CD4-positive, CD25-positive, alpha-beta regulatory T cell (primary cell): Measurements from ENCODE around the gene RAB5A. TPM values are rescaled to one million over a fixed set of nuclear protein-coding genes. Genes with fewer than 3 reads are reported as not detected.
"Not testable (repeated sequence)": the region's sequence is repeated elsewhere in the genome, so short reads cannot be mapped to it uniquely, and the experiment has no call there.

Source experiments
- ATAC-seq, 2 donors: fragments of 150-1000 bp; cut with Tn5 transposase; one replicate each; pipeline ENCODE4 v1.10.0; 2021; ENCODE audit warnings: low read depth in 2 of 2, moderate number of reproducible peaks in 2 of 2, moderate library complexity in 1 of 2
- DNase-seq, 3 donors: peaks; one replicate each; pipeline versions ENCODE4 v3.0.0 to v3.0.0-alpha.2; 2012 to 2022; ENCODE audit warnings: mixed read lengths in 1 of 3
- H3K27ac ChIP-seq: one replicate; pipeline ENCODE4 v1.7.0; 2013; ENCODE audit warnings: mild to moderate bottlenecking, low read length; ENCODE audit not compliant: insufficient read depth, poor library complexity, severe bottlenecking
- H3K27me3 ChIP-seq: one replicate; pipeline ENCODE4 v1.7.0; 2013; ENCODE audit warnings: low read length; ENCODE audit not compliant: control insufficient read depth, insufficient read depth
- H3K36me3 ChIP-seq: one replicate; pipeline ENCODE4 v1.7.0; 2013; ENCODE audit warnings: mild to moderate bottlenecking, low read length, moderate library complexity; ENCODE audit not compliant: control insufficient read depth, insufficient read depth
- H3K4me1 ChIP-seq: 2 replicates; pipeline ENCODE4 v1.7.0; 2013; ENCODE audit warnings: mild to moderate bottlenecking, low read length; ENCODE audit not compliant: insufficient read depth, control insufficient read depth, poor library complexity, severe bottlenecking
- H3K4me3 ChIP-seq: one replicate; pipeline ENCODE4 v1.7.0; 2013; ENCODE audit warnings: low read depth, mild to moderate bottlenecking, low read length, moderate library complexity
- H3K9me3 ChIP-seq, 2 experiments: 1 replicate in 1 of 2; 2 replicates in 1 of 2; pipeline ENCODE4 v1.7.0; 2013; ENCODE audit warnings: low read length in 2 of 2, mild to moderate bottlenecking in 1 of 2, moderate library complexity in 1 of 2; ENCODE audit not compliant: control insufficient read depth in 2 of 2
- H3K27ac Mint-ChIP-seq, 3 donors: one replicate each; pipeline ENCODE4 v1.8.0; 2020 to 2022; ENCODE audit warnings: mild to moderate bottlenecking in 3 of 3, mixed read lengths in 3 of 3, moderate library complexity in 2 of 3
- H3K27me3 Mint-ChIP-seq: one replicate; pipeline ENCODE4 v1.8.0; 2022; ENCODE audit warnings: mild to moderate bottlenecking, mixed read lengths
- H3K36me3 Mint-ChIP-seq: one replicate; pipeline ENCODE4 v1.8.0; 2020; ENCODE audit warnings: mixed read lengths
- H3K4me1 Mint-ChIP-seq, 4 donors: one replicate each; pipeline ENCODE4 v1.8.0; 2020 to 2022; ENCODE audit warnings: mixed read lengths in 4 of 4, mild to moderate bottlenecking in 1 of 4
- H3K4me3 Mint-ChIP-seq, 4 donors: one replicate each; pipeline ENCODE4 v1.8.0; 2020 to 2022; ENCODE audit warnings: mild to moderate bottlenecking in 4 of 4, mixed read lengths in 4 of 4, moderate library complexity in 3 of 4
- H3K9me3 Mint-ChIP-seq, 7 donors: one replicate each; pipeline ENCODE4 v1.8.0; 2020 to 2022; ENCODE audit warnings: mixed read lengths in 7 of 7, mild to moderate bottlenecking in 3 of 7, moderate library complexity in 2 of 7
- polyA plus RNA-seq, 4 donors: library from polyadenylated mRNA; unstranded; fragments of 300-500 nt; fragmentation: Illumina TruSeq; gene quantifications; one replicate each; pipeline ENCODE4 v1.2.3, GENCODE V29; 2021
- total RNA-seq: library from RNA; stranded (reverse); gene quantifications from one replicate; pipeline ENCODE4 v1.2.3, GENCODE V29; 2022

Gene RAB5A
- total and polyA plus RNA-seq, 5 donors from 2014 or later = 33.8 to 134 (median 40.3) TPM

DNA sequence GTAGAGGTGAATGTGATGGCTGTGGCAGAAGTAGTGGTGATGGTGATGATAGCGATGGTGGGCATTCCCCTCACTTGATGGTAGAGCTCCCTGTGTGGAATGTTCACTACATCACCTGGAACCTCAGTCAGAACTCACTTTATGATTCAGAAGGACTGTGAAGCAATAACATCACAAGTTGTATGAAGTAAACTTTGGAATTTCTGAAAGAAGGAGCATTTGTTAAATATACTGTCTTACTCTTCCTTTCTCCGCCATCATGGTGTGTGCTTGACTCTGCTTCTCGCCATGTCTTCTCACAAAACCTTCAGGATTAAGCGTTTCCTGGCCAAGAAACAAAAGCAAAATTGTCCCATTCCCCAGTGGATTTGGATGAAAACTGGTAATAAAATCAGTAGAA is 65.3 kb downstream of the RAB5A start, which contains the start of gene PP2D1:
PP2D1 (minus strand) TSS at position 101 of the 400 bp plus-strand sequence. CDS start 192 bp downstream, outside the sequence.
- Histone ChIP-seq H3K36me3 (no peaks in the 10 kb centered on the region), H3K4me1 (no peaks in the 10 kb centered on the region), H3K9me3 (no peaks in the 10 kb centered on the region), H3K4me3 (no peak within 1 kb of the TSS), H3K27ac (no peak within 1 kb of the TSS), H3K27me3 (no peaks in the 10 kb centered on the region)
- Mint-ChIP-seq H3K9me3 (peaks cover 0 to 3% (median 0%) of the 10 kb centered on the region in 7 donors), H3K36me3 (no peaks in the 10 kb centered on the region), H3K27me3 (no peaks in the 10 kb centered on the region), H3K4me1 (no peaks in the 10 kb centered on the region), H3K4me3 (no peak within 1 kb of the TSS), H3K27ac (no peak within 1 kb of the TSS)
- ATAC-seq = no peak
- DNase-seq = no peak

DNA sequence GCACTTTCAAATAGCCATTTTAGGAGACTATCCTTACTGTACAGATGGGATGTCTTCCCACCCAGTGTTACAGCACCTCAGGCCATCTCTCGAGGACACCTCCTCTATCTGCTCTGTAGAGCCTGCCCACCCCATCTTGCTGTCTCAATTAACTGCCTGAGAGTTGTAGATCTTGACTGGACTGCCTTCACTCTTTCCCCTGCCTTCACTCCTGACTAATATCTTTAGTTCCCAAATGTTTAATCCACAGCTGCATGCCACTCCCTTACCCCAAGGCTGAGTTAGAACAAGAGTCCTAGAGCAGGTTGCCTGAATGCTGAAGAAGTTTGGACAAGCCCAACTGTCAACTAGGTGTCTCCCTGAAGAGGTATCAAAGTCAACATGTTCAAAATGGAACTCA is 66.5 kb downstream of the RAB5A start:
- H3K36me3 Mint-ChIP-seq = no peaks in the 10 kb centered on the region

DNA sequence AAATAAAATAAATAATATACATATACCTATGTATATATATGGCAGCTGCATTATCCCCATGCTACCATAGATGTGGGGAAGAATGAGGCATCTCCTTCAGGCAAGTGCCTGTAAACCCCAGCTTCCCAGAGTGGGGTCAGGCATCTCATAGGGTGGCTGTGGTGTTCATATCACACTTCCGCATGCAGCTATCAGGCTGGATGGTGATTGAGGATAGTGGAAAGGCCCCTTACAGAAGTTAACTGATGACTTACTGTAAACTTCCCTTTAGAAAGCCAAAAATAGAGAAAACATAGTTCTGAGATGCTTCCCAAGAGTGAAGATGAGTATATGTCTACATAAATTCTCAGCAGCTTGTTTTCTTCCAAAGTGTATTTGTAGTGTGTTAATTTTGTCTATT is 68.6 kb downstream of the RAB5A start:
- Histone ChIP-seq H3K27ac (no peak overlapping the region), H3K4me1 (no peaks in the 10 kb centered on the region), H3K9me3 (no peaks in the 10 kb centered on the region), H3K4me3 (no peak overlapping the region), H3K27me3 (no peaks in the 10 kb centered on the region), H3K36me3 (no peaks in the 10 kb centered on the region)
- no peaks in the 10 kb centered on the region for H3K4me1 Mint-ChIP-seq
- H3K4me3 Mint-ChIP-seq = no peak overlapping the region
- H3K27ac Mint-ChIP-seq = no peak overlapping the region
- no peaks in the 10 kb centered on the region for H3K27me3 Mint-ChIP-seq
- peaks cover 0 to 3% (median 0%) of the 10 kb centered on the region in 7 donors for H3K9me3 Mint-ChIP-seq
- no peak for ATAC-seq
- H3K36me3 Mint-ChIP-seq = no peaks in the 10 kb centered on the region
- no peak for DNase-seq

More for the DNA sequence above, 66.5 kb downstream of the RAB5A start:
- H3K9me3 Mint-ChIP-seq = peaks cover 0 to 3% (median 0%) of the 10 kb centered on the region in 7 donors
- no peak for ATAC-seq
- no peak overlapping the region for H3K4me3 Mint-ChIP-seq
- H3K27ac Mint-ChIP-seq = no peak overlapping the region
- no peaks in the 10 kb centered on the region for H3K27me3 ChIP-seq
- no peaks in the 10 kb centered on the region for H3K36me3 ChIP-seq
- no peak overlapping the region for H3K4me3 ChIP-seq
- H3K9me3 ChIP-seq = no peaks in the 10 kb centered on the region
- no peak for DNase-seq
- no peaks in the 10 kb centered on the region for H3K4me1 Mint-ChIP-seq
- H3K27ac ChIP-seq = no peak overlapping the region
- no peaks in the 10 kb centered on the region for H3K27me3 Mint-ChIP-seq
- H3K4me1 ChIP-seq = no peaks in the 10 kb centered on the region

DNA sequence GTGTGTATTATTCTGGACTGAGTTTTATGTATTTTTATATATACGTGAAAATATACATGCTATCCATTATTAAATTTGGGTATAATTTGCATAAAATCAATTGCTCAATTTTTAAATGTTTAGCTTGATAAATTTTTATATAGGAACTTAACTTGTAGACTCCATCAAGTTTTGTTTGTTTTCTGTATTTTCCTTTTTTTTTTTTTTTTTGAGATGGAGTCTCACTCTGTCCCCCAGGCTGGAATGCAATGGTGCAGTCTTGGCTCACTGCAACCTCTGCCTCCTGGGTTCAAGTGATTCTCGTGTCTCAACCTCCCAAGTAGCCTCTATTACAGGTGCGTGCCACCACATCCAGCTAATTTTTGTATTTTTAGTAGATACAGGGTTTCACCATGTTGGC is 69.2 kb downstream of the RAB5A start:
- not testable (repeated sequence) for H3K4me3 ChIP-seq, ATAC-seq

DNA sequence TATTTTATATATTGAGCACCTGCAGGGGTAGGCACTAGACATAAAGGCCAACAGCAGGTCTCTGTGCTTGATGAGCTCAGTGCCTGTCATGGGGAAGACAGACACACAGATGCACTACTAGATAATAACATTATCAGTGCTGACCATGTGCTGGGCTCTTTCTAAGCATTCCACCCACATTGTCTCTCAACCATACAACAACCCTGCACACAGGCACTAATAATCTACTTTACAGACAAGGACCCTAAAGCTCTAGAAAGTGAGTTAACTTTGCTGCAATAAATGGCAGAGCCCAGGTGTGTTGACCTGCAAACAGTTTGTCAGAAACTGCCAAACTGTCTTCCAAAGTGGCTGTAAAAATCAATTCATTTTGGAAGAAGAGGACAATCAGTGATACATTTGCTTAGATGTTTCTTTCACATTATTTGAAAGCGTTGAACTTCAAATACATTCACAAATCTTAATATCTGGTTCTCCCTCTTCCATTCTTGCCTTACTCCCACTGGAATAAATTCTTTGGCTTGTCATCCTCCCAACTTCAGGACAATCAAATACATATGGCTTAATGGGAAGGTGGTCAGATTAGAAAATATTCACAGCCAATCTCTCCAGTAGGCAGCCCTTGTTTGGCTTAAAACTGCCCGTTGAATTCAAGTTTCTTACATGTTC is 76.2 kb downstream of the RAB5A start:
- no peaks in the 10 kb centered on the region for H3K9me3 ChIP-seq
- no peaks in the 10 kb centered on the region for H3K27me3 ChIP-seq
- no peaks in the 10 kb centered on the region for H3K9me3 Mint-ChIP-seq
- H3K4me3 ChIP-seq = no peak overlapping the region
- no peaks in the 10 kb centered on the region for H3K36me3 ChIP-seq
- no peak overlapping the region for H3K4me3 Mint-ChIP-seq
- ATAC-seq (no peak), DNase-seq (no peak)
- H3K4me1 Mint-ChIP-seq = peaks cover 0 to 6% (median 0%) of the 10 kb centered on the region in 4 donors
- H3K27ac ChIP-seq = no peak overlapping the region
- H3K4me1 ChIP-seq = no peaks in the 10 kb centered on the region
- peaks cover 4% of the 10 kb centered on the region for H3K27me3 Mint-ChIP-seq
- peak overlapping the region in 2 of 3 donors; percentile 71 to 74 for H3K27ac Mint-ChIP-seq
- no peaks in the 10 kb centered on the region for H3K36me3 Mint-ChIP-seq

More for the DNA sequence above, 69.2 kb downstream of the RAB5A start:
- not testable (repeated sequence) for H3K9me3 Mint-ChIP-seq, H3K4me1 ChIP-seq, H3K4me3 Mint-ChIP-seq, H3K36me3 Mint-ChIP-seq, H3K4me1 Mint-ChIP-seq, H3K36me3 ChIP-seq, H3K27ac ChIP-seq, H3K27ac Mint-ChIP-seq, H3K9me3 ChIP-seq, DNase-seq, H3K27me3 Mint-ChIP-seq, H3K27me3 ChIP-seq

DNA sequence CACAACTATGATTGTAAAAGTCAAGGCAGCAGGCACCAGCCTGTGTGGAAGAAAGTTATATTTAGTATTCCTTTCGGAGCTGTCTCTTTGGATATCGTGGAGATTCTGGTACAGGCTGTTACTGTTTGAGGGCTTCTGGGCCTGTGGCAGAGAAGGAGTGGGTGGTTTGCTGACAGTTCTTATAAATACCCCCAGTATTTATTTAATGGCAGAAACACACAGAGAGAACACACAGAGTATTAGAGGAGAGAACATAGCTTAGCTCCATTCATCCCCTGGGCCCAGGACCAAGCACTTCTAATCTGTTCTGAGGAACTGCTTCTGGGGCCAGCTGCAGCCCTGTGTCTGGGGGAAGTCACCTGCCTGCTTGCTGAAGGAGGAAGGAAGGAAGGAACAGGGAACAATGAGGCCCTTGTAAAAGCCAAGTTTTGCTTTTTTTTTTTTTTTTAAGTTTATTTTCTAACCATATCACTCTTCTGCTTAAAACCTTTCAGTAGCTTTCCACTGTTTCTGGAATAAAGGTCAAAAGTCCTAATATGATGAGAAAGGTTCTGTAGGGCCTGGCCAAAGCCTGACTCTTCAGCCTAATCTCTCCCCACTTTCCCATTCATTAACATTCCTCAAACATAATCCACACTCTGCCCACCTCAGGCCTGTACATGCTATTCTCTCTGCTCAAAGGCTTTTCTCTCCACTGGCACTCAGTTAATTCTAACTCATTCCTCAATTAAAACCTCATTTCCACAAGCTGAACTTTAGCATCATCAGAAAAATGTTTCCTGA is 76.9 kb downstream of the RAB5A start:
- no peaks in the 10 kb centered on the region for H3K36me3 ChIP-seq
- Mint-ChIP-seq H3K27ac (peak overlapping the region in 2 of 3 donors; percentile 71 to 74), H3K4me1 (peaks cover 0 to 6% (median 0%) of the 10 kb centered on the region in 4 donors), H3K27me3 (peaks cover 4% of the 10 kb centered on the region), H3K36me3 (no peaks in the 10 kb centered on the region), H3K9me3 (no peaks in the 10 kb centered on the region), H3K4me3 (no peak overlapping the region)
- no peaks in the 10 kb centered on the region for H3K9me3 ChIP-seq
- H3K27ac ChIP-seq = no peak overlapping the region
- H3K27me3 ChIP-seq = no peaks in the 10 kb centered on the region
- H3K4me3 ChIP-seq = no peak overlapping the region
- ATAC-seq (no peak), DNase-seq (no peak)
- no peaks in the 10 kb centered on the region for H3K4me1 ChIP-seq

DNA sequence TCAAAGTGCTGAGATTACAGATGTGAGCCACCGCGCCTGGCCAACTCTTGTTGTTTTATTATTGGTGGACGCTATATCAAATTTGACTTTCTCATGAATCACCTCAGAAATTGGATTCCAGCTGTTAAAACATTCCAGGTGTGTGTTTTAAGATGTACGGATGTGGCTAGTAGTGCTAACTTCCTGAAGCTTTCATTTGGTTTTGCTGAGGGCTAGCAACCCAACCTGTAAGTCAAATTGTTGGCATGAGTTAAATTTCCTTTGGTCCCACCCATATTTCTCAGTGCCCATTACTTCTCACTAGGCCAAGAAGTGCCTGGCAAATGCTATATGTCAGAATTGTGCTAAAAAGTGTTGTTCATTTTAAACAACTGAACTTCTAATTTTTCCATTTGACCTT is 80.2 kb downstream of the RAB5A start:
- ATAC-seq (no peak), DNase-seq (no peak)
- H3K9me3 ChIP-seq = no peaks in the 10 kb centered on the region
- no peaks in the 10 kb centered on the region for H3K9me3 Mint-ChIP-seq
- H3K36me3 ChIP-seq = no peaks in the 10 kb centered on the region
- peaks cover 4% of the 10 kb centered on the region for H3K27me3 Mint-ChIP-seq
- H3K4me1 ChIP-seq = no peaks in the 10 kb centered on the region
- no peaks in the 10 kb centered on the region for H3K36me3 Mint-ChIP-seq
- no peak overlapping the region for H3K27ac Mint-ChIP-seq
- H3K4me3 ChIP-seq = no peak overlapping the region
- no peaks in the 10 kb centered on the region for H3K27me3 ChIP-seq
- peaks cover 0 to 6% (median 0%) of the 10 kb centered on the region in 4 donors for H3K4me1 Mint-ChIP-seq
- H3K4me3 Mint-ChIP-seq = no peak overlapping the region
- no peak overlapping the region for H3K27ac ChIP-seq
